HuH-7.5 (cell line): ENCODE results near the gene COL20A1.

Source experiments
- DNase-seq: peaks from one replicate; pipeline ENCODE4 v3.0.0; 2011; ENCODE audit warnings: low spot score

The COL20A1 gene

DNA sequence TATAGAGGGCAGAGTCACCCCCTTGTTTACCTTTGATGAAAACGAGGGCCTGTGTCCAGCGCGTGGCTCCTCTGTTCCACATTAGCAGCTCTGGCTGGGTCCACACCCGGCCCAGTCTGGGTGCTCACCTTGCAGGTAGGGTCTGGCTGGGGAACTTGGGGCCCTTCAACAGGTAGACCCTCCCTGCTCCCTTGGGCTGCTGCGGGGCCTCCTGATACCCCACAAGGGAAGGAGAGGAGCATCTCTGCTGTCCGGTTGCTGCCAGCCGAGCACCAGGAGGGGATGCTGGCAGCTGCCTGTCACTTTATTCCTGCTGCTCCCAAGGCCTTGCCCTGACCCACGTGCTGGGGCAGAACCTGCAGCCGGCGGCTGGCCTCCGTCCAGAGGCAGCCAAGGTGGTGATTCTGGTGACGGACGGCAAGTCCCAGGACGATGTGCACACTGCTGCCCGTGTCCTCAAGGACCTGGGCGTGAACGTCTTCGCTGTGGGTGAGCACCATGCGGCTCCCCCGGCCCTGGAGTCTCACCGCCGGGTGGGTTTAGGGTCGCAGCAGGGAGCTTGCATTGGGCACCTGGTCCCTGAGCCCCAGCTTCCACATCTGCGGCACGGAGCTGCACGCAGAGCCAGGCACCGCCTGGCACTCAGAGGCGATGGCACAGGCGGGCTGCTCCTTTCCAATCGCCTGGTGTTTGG is 15.4 kb downstream of the COL20A1 start:
- no peak for DNase-seq

DNA sequence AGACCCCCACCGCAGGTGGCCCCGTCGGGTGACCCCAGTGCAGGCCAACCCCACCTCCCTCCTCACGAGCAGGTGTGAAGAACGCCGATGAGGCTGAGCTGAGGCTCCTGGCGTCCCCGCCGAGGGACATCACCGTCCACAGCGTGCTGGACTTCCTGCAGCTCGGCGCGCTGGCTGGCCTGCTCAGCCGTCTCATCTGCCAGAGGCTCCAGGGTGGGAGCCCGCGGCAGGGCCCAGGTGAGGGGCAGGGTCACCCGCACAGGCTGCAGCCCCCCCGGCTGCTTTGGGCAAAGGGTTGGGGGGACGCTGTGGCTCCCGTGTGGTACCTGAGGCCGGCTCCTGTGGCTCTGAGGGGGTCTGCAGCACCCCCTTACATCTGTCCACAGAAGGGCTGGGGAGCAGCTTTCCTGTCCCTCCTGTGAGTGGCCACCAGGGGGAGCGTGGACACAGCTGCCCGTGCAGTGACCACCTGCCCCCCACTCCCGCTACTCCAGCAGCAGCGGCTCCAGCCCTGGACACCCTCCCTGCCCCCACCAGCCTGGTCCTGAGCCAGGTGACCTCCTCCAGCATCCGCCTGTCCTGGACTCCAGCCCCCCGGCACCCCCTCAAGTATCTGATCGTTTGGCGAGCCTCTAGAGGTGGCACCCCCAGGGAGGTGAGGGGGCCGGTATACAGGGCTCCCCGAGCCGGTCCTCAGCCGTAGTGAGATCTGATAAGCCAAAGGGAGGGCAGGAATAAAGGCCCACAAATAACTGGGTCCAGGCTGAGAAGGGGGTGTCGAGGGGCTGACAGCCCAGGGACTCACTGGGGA is 16.5 kb downstream of the COL20A1 start:
- peak; percentile 88 for DNase-seq

DNA sequence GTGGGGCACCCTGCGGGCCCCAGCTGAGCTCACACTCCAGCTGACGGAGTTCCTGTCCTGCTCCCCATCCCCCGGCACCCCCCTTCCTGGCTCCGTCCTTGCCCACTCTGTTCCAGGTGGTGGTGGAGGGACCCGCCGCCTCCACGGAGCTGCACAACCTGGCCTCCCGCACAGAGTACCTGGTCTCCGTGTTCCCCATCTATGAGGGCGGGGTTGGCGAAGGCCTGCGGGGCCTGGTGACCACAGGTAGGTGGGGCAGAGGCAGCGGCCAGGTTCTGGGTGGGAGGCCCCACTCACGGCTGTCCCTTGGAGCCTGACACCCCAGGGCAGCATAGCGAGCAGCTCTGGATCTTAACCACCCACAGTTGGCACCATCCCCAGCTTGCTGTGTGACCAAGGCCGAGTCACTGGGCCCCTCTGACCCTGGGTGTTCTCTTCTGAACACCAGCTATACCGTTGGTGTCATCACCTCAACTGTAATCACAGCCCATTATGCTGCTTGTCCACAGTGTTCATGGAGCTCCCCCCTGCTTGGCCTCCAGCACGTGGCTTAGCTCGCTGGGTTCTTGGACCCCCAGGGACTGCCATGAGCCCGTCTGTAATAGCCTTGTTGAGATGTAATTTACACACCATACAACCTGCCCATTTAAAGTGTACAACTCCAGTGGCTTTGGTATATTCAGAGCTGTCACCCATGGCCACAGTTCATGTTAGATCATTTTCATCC is 17.4 kb downstream of the COL20A1 start:
- no peak for DNase-seq

DNA sequence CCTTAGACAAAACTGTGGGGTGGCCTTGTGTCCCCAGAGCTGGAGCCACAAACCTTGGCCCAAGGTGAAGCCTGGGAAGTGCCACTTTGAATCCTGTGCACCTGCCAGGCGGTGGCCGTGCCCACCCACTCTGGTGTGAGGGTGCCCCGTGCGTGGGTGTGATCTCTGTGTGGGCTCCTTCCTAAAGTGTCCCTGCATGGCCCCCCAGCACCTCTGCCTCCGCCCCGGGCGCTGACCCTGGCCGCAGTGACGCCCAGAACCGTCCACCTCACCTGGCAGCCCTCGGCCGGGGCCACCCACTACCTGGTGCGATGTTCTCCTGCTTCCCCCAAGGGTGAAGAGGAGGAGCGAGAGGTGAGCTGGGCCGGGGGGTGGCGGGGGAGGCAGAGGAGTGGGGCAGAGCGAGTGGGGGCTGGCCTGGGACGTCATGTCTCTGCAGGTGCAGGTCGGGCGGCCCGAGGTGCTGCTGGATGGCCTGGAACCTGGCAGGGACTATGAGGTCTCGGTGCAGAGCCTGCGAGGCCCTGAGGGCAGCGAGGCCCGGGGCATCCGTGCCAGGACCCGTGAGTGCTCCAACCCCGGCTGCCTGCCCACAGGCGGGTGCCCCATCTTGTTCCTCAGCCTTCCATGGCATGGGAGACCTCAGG is 18.3 kb downstream of the COL20A1 start:
- DNase-seq = no peak

DNA sequence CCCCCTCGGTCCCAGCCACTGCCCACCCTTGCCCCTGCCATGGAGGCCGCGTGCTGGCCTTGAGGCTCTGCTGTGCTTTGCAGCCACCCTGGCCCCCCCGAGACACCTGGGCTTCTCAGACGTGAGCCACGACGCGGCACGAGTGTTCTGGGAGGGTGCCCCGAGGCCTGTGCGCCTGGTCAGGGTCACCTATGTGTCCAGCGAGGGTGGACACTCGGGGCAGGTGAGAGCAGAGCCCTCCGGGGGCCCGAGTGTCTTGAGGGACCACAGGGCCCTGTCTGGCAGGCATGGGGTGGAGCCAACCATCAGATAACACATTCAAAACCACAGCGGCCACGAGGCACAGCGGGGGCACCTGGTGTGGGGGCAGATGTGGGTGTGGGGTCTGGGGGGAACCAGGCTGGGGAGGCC is 18.9 kb downstream of the COL20A1 start:
- no peak for DNase-seq

DNA sequence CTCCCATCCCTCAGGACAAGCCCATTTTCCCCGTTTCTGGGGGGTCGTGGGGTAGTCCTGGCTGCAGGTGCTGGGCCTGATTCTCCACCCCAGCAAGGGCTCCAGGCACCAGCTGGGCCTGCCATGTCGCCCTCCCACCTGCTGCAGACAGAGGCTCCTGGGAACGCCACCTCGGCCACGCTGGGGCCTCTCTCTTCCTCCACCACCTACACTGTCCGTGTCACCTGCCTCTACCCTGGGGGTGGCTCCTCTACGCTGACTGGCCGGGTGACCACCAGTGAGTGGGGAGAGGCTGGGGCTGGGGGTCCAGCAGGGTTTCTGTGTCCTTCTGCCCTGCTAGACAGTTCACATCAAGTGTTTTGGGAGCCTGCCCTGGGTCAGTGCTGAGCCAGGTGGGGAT is 19.3 kb downstream of the COL20A1 start:
- no peak for DNase-seq

DNA sequence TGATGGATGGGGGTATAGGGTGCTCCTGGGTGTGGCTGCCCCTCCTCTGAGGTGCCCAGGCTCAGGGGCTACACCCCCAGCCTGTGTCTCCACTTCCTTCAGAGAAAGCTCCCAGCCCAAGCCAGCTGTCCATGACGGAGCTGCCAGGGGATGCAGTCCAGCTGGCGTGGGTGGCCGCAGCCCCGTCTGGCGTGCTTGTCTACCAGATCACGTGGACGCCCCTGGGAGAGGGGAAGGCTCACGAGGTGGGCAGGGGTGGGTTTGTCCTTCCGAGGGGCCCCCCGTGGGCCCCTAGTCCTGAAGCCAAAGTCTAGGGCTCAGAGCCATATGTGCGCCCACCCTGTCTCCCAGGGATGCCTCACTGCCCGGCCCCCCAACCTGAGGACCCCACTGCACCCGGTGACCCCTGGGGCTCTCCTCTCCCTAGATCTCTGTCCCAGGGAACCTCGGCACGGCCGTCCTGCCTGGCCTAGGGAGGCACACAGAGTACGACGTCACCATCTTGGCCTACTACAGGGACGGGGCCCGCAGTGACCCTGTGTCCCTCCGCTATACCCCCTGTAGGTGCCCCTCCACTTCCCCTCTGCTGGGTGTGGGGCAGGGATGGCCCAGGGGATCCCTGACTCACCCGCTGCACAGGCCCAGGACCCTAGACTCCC is 19.8 kb downstream of the COL20A1 start:
- no peak for DNase-seq

DNA sequence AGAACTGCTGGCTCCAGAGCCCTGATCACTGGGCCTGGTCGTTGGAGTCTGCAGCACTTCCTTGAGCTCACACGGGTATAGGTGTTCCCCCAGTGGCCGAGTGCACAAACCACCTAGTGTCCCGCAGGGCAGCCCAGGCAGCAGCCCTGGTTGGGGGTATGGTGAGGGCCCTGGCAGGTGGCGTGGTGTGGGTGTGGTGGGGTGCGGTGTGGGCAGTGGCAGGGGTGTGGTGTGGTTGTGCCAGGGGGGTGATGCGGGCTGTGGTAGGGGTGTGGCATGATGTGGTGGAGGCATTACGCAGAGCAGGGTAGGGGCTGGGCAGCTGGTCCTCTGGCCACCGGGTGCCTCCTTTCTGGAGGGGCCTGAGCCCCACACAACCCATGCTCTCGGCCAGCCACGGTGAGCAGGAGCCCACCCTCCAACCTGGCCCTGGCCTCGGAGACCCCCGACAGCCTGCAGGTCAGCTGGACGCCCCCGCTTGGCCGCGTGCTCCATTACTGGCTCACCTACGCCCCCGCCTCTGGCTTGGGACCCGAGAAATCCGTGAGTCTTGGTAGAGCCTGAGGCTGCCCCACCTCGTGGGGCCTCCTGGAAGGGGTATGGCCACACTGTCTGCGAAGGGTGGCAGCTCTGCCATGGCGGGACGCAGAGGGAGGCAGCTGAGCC is 20.5 kb downstream of the COL20A1 start:
- DNase-seq = no peak

DNA sequence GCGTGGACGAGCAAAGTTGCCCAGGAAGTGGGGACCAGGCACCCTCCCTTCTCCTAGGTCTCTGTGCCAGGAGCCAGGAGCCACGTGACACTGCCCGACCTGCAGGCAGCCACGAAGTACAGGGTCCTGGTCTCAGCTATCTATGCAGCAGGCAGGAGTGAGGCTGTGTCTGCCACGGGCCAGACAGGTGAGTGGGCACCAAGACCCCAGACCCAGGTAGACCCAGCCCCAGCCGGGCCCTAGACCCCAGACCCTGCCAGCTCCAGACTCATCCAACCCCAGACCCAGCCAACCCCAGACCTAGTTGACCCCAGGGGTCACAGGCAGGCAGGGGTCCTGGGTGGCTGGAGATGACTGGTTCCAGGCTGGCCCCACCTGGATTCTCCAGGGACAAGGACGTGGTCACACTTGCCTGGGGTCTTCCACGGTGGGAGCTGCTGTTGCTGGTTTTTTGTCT is 21.1 kb downstream of the COL20A1 start:
- no peak for DNase-seq

DNA sequence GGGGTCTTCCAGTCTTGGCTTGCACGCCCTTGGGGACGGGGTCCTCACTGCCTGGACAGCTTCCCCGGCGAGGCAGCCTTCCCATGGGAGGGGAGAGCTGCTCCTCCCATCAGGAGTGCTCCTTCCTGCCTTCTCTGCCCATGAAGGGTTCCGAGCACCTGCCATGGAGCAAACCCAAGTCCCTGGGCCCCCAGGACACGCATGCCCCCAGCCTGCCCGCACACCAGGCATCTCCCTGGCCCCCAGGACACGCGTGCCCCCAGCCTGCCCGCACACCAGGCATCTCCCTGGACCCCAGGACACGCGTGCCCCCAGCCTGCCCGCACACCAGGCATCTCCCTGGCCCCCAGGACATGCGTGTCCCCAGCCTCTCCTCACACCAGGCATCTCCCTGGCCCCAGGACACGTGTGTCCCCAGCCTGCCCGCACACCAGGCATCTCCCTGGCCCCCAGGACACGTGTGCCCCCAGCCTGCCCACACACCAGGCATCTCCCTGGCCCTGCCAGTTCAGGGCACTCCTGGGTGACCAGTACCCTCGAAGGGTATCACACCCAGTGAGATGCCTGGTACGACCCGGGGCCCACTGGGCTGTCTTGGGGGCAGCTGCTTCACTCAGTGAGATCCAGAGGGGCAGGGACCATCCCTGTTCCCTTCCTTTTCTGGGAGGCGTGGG is 21.7 kb downstream of the COL20A1 start:
- DNase-seq = no peak

DNA sequence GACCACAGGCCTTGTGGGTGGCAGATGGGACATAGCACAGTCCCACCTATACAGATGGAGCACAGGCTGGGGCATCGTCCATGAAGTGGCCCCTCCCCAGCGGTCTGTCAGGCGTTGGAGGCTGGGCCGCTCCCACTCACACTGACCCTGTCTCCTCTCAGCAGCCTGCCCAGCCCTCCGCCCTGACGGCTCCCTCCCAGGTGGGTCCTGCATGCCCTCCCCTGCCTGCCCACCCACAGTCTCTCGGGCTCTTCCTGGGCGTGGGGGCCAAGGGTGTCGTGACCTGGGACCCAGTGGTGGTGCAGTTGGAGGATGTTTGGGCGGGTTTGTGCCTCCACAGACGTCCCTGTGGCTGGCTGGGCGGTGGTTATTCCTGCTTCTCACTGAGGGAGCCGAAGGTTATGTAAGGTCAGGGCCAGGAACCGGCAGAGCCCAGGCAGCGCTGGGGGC is 22.3 kb downstream of the COL20A1 start:
- no peak for DNase-seq

DNA sequence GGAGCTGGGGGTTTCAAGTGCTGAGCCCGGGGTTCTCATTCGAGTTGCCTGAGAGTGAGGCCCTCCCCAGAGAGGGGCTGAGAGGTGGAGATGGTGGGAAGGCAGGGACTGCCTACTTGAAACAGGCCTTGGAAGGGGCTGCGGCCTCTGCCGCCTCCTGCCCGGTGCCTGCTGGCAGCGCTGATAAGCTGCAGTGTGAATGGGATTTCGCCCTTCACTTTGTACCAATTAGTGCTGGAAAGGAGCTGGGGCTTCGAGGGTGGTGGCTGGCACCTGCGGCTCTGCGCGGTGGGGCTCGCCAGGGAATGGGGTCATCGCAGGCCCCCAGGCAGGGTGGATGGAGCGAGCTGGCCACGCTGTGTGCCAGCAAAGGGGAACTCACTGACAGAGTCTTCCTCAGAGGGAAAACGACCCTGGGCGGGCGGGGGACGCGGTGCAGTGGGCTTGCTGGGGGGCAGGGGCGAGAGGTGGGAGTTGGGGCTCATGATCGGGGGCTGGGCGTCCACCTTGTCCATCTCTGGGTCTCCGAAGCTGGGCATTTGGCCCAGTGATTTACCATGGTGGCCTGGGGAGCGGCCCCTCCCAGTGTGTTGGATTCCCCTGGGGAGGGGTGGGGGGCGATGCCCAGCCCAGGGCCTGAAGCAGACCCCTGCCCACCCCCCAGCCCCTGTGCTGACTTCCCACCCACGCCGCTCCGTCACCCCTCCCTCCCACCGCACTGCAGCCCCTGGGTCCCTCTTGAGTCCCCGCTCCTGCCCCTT is 22.9 kb downstream of the COL20A1 start:
- DNase-seq = no peak

DNA sequence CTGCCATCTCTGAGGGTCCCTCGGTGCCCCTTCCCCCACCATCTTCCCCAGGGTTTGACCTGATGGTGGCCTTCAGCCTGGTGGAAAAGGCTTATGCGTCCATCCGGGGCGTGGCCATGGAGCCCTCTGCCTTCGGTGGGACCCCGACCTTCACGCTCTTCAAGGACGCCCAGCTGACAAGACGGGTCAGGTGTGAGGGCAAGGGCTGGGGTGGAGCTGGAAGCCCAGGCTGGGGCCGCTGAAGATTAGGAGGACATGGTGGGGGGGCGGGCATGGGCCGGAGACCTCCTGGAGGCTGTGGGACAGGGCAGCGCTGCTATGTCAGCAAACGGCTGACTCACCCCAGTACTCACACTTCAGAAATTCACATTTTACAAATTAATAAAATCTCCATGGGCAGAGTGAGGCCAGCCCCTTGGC is 23.5 kb downstream of the COL20A1 start:
- DNase-seq = no peak

DNA sequence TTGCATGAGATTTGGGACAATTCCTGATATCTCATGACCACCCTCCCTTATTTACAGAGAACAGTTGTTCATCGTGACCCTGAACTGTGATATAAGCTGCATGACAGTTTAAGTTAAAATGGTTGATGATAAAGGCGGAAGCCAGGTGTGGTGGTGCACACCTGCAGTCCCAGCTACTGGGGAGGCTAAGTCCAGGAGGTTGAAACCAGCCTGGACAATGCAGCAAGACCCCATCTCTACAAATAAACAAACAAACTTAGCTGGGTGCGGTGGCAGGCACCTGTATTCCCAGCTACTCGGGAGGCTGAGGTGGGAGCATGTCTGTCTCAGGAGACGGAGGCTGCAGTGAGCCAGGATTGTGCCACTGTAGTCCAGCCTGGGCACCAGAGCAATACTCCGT is 24.1 kb downstream of the COL20A1 start:
- no peak for DNase-seq

DNA sequence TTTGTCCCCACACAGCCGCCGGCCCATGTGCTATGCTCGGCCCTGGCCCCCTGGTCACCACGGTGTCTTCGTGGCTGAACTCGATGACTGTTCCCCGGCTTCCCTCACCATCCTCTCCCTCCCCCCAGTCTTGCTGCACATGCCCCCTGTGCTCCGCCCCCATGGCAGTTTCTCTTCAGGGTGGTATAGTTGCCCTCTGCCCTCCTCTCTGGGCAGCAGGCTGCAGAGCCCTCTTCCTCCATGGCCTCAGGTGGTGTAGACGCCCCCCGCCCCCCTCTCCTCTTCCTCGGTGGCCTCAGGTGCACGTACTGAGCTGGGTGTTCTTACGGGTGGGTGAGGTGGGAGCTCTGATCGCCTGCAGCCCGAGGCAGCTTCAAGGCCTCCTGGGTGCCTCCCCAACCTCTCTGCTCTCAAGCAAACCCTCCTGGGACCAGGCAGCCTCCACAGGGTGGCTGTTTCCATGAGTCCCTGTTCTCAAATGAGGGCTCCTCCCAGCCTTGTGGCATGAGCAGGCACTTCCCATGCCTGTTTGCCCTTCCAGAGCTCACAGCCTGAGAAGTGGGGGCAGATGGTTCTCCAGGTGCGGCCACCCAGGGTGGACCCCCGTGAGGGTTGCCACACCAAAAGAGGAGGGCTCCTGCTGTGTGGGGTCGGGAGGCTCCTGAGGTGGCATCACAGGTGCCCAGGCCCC is 24.8 kb downstream of the COL20A1 start:
- DNase-seq = no peak

DNA sequence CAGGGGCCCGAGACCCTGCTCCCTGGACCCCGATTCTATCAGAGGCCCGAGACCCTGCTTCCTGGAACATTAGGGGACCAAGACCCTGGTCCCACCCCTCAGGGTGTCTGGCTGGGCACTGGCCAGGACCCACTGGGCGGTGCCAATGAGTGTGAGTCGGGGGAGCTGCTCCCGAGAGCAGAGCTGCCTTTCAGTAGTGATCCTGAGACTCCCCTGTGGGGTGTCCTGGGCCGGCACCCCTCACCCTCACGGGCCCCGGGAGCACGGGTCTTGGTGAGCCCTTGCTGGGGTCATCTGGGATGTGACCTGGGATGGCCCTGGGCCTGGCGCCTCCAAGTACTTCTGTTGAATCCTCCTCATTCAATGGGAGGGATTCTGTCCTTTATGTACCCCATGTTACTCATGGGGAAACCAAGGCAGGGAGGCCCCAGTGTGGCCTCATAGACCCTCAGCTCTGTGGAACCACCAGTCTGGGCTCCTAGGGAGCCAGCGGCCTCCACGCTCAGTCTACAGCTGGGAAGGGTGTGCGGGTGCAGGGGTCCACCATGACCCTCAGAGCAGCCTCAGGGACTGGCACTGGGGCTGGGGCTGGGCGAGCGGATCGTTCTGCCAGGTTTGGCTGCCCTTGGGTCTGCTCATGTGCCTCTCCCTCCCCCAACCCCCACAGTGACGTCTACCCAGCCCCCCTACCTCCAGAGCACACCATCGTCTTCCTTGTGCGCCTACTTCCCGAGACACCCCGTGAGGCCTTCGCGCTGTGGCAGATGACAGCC is 25.6 kb downstream of the COL20A1 start:
- no peak for DNase-seq

DNA sequence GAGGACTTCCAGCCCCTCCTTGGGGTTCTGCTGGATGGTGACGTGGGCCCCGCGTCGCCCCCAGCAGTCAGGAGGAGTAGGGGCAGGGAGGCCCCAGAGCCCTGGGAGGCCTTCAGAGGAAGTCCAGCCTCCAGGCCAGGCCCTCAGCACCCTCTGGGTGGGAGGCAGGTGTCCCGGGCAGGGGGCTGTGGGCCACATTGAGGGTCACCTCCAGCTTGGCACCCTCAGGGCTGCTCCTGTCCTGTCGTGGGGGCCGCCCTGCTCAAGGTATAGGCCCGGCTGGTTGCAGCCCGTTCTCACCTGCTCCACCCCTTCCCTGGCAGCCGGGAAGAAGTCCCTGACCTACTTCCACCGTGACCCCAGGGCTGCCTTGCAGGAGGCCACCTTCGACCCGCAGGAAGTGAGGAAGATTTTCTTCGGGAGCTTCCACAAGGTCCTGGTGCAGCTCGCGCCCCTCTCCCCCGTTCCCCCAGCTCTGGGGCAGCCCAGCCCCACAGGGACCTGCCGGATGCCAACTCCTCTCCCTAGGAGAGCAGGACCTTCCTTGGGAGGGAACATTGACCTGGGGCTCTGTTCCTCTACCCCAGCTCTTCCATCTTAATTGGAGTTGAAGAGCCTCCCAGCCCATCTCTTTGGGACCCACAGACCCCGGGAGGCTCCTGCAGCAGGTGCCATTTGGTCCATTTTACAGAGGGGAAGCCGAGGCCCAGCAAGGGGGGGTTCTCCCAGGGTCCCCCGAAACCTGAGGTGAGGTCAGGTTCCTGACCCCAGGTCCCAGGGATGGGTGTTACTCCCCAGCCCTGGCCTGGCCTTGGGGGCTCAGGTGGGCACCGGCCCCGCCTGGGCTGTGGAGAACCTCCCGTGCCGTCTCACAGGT is 26.4 kb downstream of the COL20A1 start:
- DNase-seq = no peak
